ENCODE measurements around the gene BRD9.

GRCh38 chr5:919356-920000 lies 26.9 kb upstream of the BRD9 start:
- TF ChIP-seq CTCF (IDR thresholded peaks at IDR 0.05 in 4 of 5, conservative IDR thresholded peaks at IDR 0.05 in 1 of 5) (no peak), POLR2A (IDR thresholded peaks at IDR 0.05) (no peak)
